GM19328 (cell line): ENCODE results near the gene IRF6.
"Not testable (repeated sequence)": the region's sequence is repeated elsewhere in the genome, so short reads cannot be mapped to it uniquely, and the experiment has no call there.

ENCODE experiments used
- ATAC-seq: cut with Tn5 transposase; IDR thresholded peaks from one replicate; pipeline ENCODE4 v1.9.1; 2021; ENCODE audit warnings: mild to moderate bottlenecking, moderate library complexity; ENCODE audit not compliant: unreplicated experiment

The IRF6 gene

DNA sequence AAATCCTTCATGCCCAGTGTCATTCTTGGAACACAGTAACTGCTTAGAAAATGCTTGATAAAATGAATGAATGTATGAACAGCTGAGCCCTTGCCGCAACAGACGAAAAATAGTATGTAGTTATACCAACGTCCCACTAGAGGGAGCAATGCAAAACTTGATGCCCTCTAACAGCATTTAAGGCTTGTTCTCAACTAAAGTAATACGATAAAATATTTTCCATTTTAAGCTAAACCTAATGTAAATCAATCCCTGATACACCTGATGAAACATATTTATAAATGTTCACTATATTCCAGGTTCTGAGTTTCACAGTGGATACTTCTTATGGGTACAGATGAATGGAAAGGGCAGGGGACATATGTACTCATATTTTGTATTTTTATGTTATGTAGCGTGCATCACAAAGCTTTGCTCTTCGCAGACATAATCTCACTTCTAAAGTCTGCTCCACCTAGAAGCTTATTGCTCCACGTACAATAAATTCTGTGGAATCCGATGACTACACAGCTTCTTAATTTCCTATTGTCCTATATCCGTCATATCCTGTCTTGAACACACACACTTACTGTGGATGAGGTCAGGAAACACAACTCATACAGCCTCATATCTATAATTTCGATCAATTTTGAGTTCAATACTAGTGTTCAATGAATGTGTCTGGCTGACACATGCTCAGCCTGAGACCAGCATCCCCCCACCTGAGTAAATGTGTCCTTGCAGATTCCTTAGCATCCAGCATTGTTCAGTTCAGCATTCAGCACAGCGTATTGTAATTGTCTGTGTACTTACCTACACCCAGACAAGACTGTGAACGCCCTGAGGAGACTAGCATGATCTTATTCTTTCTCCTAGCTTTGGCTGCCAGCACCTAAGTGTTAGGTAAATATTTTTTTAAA lies 17.4 kb upstream of the IRF6 start:
- peak; percentile 43 for ATAC-seq

DNA sequence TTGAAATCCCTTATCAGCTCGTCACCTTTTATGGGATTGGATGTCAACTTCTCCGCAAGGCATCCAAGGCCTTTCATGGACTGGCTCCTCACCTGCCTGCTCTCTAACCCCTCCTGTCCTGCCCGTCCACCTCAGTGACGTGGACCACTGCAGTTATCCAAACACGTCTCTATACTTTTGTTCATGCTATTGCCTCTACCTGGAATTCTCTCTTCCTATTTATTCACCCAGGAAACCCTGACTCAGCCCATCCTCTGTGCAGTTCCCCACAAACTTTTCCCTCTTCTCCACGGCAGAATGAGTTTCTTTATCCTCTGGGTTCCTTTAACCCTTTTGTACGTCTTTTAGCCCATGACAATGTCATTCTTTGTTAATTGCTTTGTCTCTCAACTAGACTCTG lies 16.8 kb upstream of the IRF6 start:
- no peak for ATAC-seq

DNA sequence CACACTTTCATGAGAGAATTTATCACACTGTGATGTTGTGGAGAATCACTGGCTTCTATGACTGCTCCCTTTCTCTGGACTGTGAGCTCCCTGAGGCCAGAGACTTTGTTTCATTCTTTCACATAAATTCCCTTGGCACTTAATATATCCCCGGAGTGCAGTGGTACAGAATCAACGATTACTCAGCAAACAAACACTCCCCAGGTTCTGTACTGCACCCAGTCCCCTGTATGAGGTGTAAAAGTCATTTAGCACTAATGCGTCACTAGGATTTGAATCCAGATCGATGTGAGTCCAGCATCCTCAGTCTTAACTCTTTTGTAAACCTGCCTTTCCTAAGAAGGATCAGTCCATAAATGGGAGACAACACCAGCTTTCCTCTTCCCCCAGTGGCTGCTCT lies 15.0 kb upstream of the IRF6 start:
- no peak for ATAC-seq

DNA sequence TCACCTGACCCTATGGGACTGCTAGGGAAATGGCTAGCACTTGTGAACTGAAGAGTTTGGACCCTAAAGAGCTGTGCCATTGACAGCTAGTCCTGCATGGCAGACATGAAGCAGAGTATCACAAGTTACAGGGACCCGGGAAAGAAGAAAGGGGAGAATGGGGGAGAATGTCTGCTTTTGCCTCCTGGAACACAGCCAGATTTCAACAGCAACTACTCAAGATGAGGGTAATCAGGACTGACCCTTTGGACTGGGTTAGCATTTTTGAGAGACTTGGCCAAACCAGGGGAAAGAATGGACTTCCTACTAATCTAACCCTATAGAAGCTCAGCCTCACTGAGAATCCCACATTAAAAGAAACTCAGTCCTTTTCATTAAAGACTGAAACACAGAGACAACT lies 13.1 kb upstream of the IRF6 start:
- no peak for ATAC-seq

DNA sequence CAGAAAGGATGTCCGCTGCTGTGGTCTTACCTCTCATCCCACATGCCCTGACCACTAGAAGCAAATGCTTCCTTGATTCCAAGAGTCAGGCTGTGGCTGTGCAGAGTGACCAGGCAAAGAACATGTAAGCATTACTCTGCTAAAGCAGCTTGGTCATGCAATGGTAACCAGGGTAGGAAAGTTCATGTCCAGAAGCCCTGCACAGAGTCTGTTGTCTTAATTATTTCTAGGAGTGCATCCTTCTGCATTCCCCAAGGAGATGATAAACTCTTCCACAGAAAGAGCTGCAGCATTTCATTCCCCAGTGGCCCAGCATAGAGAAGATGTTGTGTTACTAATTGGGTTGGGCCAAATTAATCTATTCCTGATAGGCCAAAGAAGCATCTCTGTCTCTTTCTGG lies 11.7 kb upstream of the IRF6 start:
- no peak for ATAC-seq

DNA sequence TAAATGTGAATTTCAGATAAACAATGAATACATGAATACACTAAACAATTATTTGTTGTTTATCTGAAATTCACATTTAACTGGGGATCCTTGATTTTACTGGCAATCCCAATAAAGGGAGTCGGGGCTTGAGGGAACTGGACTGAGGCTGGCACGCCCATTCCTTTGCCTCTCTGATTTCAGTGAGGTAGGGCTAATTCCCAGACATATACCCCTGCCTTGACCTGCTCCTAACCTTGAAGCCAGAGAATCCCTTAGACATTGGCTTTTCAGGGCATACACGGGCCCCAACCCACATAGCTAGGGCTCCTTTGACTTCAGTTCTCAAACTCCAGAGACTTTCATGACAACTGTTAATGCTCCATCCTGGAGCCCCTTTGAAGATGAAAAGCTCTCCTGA lies 11.0 kb upstream of the IRF6 start:
- ATAC-seq: no peak

DNA sequence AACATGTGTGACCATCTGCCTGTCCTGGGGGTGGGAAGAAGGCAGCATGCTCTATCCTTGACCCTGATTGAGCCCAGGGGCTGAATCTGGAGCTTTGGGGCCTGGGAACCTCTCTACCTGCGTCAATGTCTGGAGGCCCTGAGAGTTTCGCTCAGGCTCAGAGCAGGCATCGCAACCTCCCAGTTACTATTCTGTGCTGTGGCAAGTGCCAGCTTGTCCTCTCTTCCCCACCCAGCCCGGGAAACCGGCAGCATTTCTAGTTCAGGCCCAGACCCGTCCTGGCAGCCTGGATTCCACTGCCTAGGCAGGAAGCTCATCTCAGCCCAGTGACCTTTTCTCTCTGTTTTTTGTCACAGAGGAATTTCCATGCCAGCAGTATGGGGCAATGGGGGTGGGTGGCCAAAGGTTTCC lies 10.0 kb upstream of the IRF6 start:
- ATAC-seq: no peak

DNA sequence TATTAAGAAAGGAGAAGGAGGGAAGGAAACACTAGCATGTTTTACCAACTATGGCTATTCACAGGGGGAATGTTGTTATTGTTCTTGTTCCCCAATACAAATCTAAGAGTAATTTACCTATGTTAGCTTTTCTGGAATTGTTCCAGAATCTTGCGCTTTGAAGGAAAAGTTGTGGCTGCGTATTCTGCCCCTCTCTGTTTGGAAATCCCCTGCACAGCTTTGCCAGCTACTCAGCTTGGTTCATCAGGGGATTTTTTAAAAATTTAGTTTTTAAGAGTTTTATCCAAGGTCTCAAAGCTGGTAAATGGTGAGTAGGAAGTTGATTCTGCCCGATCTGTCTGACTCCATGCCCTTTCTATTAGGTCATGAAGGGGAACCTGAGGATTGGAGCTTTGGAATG lies 9.5 kb upstream of the IRF6 start:
- no peak for ATAC-seq

DNA sequence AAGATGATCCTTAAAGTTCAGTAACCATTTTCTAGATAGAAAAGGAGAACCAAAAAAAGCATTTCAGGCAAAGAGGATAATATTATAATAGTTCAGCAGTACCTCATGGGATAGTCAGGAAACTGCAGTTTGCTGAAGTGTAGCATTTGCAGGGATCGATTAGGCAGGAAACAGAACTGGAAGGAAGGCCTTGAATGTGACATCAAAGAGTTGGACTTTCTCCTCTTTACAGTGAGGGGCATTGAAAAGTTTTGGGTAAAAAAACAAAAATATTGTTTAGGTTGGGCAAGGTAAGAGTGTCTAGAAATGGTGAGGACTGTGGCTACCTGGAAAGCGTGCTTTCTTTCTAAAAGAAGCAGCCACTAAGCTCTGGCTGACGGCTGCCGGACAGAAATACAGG lies 8.0 kb upstream of the IRF6 start:
- ATAC-seq: no peak

DNA sequence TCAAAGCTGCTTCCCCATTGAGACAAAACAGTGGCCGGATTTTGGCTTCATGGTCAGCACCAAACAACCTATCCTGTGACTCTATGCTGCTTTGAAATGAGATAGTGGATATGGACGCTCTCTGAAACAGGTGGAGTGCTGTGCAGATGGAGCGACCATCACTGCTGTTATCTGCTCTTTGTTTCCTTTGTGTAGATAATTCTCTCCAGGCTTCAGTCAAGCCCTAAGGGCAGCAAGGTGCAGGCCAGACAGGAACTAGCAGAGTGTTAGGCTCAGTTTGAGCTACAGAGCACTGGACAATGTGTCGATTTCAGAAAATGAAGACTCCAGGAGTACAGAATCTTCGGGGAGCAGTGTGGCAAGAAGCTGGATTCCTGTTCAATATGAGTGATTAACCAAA lies 4.8 kb upstream of the IRF6 start:
- ATAC-seq: no peak

DNA sequence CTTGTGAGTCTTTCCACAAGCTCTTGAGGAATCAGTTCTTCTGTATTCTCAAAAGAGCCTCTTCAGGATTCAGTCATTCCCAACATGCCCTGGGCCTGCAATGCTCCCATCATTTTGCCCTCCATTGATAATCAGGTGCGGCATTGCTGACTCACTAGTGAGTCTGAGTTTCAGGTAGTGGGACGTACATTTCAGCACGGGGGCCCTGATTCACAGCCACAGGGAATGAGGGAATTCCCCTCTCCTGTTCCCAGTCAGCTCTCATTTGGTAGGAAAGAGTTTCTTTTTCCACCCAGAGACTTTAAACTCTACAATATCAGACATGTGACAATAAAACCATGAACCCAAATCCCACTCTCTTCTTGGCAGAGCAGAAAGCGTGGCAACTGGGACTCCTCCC lies 3.7 kb upstream of the IRF6 start:
- no peak for ATAC-seq

DNA sequence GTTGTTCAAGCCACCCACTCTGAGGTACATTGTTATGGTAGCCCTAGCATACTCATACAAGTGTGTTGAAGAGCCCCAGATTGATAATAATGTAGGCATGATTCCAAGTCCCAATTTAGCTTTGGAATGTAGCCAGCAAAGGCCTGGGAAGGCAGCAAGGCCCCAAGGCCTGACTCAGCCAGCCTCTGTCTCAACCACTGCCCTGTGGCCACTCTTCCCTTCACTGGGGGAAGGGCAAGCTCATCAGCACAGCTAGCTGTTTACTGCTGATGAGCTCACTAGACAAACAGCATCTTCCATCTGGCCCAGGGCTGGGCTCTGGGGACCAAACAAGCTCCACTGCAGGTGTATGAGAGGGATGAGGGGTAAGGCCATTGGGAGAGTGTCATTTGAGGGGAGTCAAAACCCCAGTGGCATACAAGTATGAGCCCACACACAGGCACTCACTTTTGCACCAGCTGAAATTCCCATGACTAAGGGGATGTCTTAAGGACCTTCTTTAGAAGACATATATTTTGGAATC lies 2.2 kb upstream of the IRF6 start:
- ATAC-seq: no peak

DNA sequence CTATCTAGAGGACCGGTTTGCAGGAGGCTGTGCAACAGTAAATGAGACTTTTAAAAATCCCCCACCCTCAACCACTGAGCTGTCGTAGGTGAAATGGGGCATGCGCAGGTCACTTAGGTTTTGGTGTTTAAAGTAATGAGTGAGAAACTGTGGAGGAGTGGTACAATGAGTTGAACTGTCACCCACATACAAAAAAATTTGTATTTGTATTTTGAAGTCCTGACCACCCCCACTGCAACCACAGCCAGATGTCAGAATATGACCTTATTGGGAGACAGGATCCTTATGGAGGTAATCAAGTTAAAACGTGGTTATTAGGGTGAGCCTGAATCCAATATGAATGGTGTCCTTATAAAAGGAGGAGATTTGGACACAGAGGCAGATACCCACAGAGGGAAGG lies 1.6 kb upstream of the IRF6 start:
- no peak for ATAC-seq

DNA sequence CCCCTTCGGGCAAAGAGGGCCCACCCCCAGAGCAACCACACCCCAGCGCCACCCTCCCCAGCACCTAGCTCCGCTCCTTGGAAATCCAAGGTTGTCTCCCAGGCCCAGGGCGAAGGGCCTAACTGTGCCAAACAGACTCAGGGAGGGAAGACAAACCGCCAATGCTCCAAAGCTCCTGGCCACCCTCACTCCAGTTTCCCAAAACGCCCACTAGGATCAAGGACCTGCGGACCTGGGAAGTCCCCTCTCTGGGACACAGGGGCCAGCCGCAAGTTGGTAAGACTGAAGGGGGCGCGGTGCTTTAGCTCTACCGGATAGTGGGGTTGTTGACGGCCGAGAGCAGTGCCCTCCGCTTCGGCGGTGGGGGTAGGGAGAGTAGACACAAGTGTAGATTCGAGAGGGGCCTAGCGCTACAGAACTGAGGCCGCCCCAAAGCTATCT lies 581 bp downstream of the IRF6 start:
- ATAC-seq: no peak

DNA sequence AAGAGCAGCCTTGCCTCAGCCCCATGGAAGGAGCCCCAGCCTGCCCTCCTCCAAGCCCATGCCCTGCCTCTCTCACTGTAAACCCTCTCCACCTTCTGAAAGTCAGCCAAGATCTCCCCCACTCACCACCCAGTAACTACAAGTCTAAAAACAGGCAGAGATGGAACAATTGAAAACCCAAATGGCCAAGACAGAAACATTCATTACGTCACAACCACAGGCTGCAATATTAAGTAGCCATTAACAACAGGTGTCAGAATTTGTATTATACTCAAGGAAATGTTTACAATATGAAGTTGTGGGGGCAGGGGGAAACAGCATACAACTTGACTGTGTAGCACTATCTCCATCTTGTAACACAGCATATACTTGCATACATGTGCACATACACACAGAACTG lies 2.4 kb downstream of the IRF6 start:
- ATAC-seq: no peak

DNA sequence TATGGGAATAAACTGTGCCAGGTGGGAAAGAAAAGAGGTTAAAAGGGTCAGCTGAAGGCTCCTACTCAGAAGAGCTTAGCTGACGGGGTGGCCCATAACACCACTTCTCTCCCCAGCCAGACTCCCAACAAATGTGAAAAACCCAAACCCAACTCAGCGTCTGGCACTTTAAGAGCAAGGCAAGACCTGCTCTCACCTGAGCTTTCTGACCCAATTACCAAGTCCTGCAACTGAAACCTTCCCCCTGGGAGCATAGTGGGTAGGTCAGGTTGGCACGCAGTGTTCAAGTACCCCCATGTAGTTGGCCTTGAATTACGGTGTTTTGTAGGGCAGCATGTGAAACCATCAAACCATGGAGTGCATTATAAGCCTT lies 3.2 kb downstream of the IRF6 start:
- ATAC-seq: no peak

DNA sequence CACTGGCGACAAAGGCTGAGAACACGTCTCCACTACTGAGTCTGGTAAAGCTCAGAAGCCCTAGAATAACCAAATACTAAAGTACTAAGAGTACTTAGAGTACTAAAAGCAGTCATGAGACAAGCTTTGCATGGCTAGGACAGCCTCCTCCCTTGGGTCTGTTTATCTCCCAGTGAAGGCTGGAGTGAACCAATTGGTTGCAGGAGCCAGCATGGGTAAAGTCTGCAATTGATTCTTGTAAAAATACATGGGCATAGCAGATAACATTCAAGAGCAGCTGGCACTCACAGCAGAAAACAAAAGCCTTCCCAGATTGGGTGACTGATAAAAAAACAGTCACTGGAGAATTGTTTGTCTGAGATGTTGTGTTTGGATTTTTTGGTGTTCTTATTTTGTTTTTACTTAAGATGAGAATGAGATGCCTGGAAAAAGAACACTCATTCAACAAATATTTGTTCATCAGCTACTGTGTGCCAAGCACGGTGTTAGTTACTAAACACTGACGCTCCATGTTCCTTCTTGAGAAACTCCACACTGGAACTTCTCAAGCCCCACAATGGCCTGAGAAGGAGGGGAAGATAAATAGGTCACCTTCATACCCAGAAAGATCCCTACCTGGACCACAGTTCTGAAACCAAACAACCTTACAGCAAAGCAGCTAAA lies 3.7 kb downstream of the IRF6 start:
- no peak for ATAC-seq

DNA sequence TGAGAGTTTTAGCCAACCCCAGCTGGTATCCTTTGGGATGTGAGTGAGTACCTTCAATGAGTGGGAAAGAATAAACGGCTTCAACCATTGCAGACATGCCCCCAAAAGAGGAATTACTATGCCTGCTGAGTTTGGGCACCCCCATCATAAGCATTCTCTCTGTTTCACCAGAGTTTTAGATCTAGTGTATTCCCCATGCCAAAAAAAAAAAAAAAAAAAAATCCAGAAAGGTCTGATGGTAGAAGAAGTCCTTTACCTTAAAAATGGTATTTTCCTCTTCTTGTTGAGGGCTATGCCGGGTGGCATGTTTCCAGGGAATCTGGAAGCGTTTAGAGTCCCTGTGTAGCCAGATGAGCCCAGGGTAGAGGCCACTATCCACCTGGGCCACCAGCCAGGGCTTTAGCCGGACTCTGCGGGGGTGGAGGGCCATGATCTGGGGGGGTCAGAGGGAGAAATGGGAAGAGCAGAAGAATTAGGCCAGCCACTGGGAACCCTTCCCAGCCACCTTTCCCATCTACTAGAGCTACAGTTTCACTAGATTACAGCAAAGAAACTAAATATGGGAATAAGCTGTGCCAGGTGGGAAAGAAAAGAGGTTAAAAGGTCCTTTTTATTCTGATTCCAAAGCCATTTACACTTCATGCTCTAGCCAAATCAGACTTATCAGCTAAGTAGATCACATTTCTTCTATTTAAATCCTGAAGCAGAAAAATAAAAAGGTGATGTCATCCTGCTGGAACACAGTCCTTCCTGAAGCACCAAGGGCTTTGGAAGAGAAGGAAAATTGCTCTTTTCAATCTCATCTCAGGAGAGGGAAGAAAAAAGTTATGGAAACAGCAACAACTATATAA lies 4.7 kb downstream of the IRF6 start:
- no peak for ATAC-seq

DNA sequence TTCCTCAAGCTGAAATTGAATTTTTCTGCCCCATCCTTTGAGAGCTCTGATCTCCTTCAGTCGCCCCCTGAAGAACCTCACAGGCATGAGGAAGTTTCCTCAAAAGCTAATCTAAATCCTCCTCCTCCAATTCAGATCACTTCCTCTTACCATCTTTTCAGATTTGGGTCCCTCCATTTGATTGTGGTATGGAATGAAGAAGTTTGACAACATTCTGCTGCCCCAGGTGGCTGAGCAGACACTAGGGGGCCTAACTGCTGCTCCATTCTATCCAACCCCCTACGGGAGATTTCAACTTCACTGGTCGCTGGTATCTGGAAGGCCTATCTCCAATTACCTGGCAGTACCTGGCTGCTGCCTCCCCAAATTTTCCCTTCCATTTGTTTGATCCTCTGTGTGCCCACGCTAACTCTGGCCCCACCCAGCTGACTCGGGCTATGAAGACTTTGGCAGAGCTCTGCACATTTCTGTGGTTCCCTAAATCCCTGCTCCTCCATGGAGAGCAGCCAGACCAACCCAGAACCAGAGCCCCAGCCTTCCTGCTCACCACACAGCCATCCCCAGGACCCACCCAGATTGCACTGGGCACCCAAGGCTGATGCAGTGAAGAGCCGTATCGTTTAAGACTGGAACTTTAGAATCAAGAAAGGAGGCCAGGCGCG lies 7.8 kb downstream of the IRF6 start:
- no peak for ATAC-seq

DNA sequence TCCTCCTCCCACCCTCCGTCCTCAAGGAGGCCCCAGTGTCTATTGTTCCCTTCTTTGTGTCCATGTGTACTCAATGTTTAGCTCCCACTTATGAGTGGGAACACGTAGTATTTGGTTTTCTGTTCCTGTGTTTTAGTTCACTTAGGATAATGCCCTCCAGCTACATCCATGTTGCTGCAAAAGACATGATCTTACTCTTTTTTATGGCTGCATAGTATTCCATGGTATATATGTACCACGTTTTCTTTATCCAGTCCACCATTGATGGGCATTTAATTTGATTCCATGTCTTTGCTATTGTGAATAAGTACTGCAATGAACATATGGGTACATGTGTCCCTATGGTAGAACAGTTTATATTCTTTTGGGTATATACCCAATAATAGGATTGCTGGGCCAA lies 12.2 kb downstream of the IRF6 start:
- ATAC-seq: not testable (repeated sequence)

DNA sequence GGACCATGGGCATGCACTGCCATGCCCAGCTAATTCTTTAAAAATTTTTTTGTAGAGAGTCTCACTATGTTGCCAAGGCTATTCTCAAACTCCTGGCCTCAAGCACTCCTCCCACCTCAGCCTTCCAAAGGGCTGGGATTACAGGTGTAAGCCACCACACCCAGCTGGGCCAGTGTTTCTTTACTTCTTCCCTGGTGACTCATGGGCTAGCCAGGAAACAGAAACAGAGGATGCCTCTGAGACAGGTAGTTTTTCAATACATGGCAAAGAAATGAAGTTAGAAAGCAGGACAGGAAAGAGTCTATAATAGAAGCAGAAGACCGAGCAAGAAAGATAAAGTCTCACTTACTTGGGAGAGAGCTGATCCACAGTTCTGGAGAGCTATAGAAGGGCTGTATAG lies 14.0 kb downstream of the IRF6 start:
- ATAC-seq: no peak
